GM08714 (cell line): ENCODE data around the gene FAHD2B.
A peak's percentile ranks its signal among the peaks of the same experiment; 100 is the strongest.
"Not testable (repeated sequence)": the region's sequence is repeated elsewhere in the genome, so short reads cannot be mapped to it uniquely, and the experiment has no call there.

Source experiments
- H3K4me3 ChIP-seq: fragments of 200-500 bp; sonication (Bioruptor generic); 2 replicates; pipeline ENCODE4 v1.5.1; 2014; ENCODE audit warnings: mild to moderate bottlenecking, low read length, inconsistent platforms
- ZNF274 ChIP-seq: IDR thresholded peaks from 2 replicates; pipeline ENCODE4 v1.6.1; 2012; ENCODE audit warnings: mild to moderate bottlenecking, low read depth, low read length

Gene FAHD2B

GRCh38 chr2:97094772-97095611 is at the start of gene FAHD2B:
Gene FAHD2B (minus strand): TSS chr2:97094882. CDS start chr2:97091706, 3,176 bp downstream.
- H3K4me3 ChIP-seq: peak within 1 kb of the TSS; percentile 17; the same call in 1 of the 2 replicates

- not testable (repeated sequence) for H3K4me3 ChIP-seq
Measured at GRCh38 chr2:97144016-97144415, 49.3 kb upstream of the FAHD2B start.

GRCh38 chr2:97129090-97129489 is 34.4 kb upstream of the FAHD2B start:
- H3K4me3 ChIP-seq: not testable (repeated sequence)

GRCh38 chr2:97113882-97114255 is 19.2 kb upstream of the FAHD2B start:
- H3K4me3 ChIP-seq: peak overlapping the region; percentile 72

- peak within 1 kb of the TSS; percentile 78 for H3K4me3 ChIP-seq
Measured at GRCh38 chr2:97113050-97113881, 18.6 kb upstream of the FAHD2B start, which contains the start of gene ANKRD36. Gene ANKRD36 (plus strand): TSS chr2:97113153. CDS start chr2:97113740, 587 bp downstream.

- H3K4me3 ChIP-seq: peak overlapping the region; percentile 78; the same call in 1 of the 2 replicates
Measured at GRCh38 chr2:97112320-97113049, 17.8 kb upstream of the FAHD2B start.

GRCh38 chr2:97111246-97111645 is 16.6 kb upstream of the FAHD2B start:
- not testable (repeated sequence) for H3K4me3 ChIP-seq

GRCh38 chr2:97106878-97107277 is 12.2 kb upstream of the FAHD2B start:
- H3K4me3 ChIP-seq: not testable (repeated sequence)

GRCh38 chr2:97098786-97099372 is 4.2 kb upstream of the FAHD2B start:
- not testable (repeated sequence) for H3K4me3 ChIP-seq

- TF ChIP-seq ZNF274: no peak
- no peak overlapping the region for H3K4me3 ChIP-seq
Measured at GRCh38 chr2:97095661-97096060, 979 bp upstream of the FAHD2B start.

GRCh38 chr2:97093983-97094771 is 505 bp downstream of the FAHD2B start:
- not testable (repeated sequence) for H3K4me3 ChIP-seq

- not testable (repeated sequence) for H3K4me3 ChIP-seq
Measured at GRCh38 chr2:97092946-97093345, 1.7 kb downstream of the FAHD2B start.

- H3K4me3 ChIP-seq: not testable (repeated sequence)
Measured at GRCh38 chr2:97088706-97089105, 6.0 kb downstream of the FAHD2B start.

GRCh38 chr2:97085093-97085492 is 9.6 kb downstream of the FAHD2B start:
- not testable (repeated sequence) for H3K4me3 ChIP-seq

GRCh38 chr2:97083516-97083915 is 11.2 kb downstream of the FAHD2B start:
- H3K4me3 ChIP-seq: not testable (repeated sequence)

GRCh38 chr2:97082206-97082605 is 12.5 kb downstream of the FAHD2B start:
- not testable (repeated sequence) for H3K4me3 ChIP-seq

GRCh38 chr2:97080855-97081254 is 13.8 kb downstream of the FAHD2B start:
- not testable (repeated sequence) for H3K4me3 ChIP-seq

GRCh38 chr2:97077213-97077612 is 17.5 kb downstream of the FAHD2B start:
- not testable (repeated sequence) for H3K4me3 ChIP-seq

GRCh38 chr2:97070915-97071314 is 23.8 kb downstream of the FAHD2B start:
- H3K4me3 ChIP-seq: not testable (repeated sequence)

- H3K4me3 ChIP-seq: not testable (repeated sequence)
Measured at GRCh38 chr2:97068722-97069121, 26.0 kb downstream of the FAHD2B start.
